IPS-18c (cell line): ENCODE data around the gene SHROOM2.
"Not testable (repeated sequence)": the region's sequence is repeated elsewhere in the genome, so short reads cannot be mapped to it uniquely, and the experiment has no call there.

Experiments used
- H3K4me3 ChIP-seq: 2 replicates; pipeline ENCODE4 v1.7.0; 2013; ENCODE audit warnings: low read depth, mild to moderate bottlenecking, low read length, moderate library complexity; ENCODE audit not compliant: insufficient read depth
- H3K9me3 ChIP-seq: one replicate; pipeline ENCODE4 v1.6.1; 2013; ENCODE audit warnings: mild to moderate bottlenecking, low read length, moderate library complexity; ENCODE audit not compliant: control insufficient read depth, insufficient read depth

The SHROOM2 gene

GRCh38 chrX:9848718-9849479, 62.7 kb downstream of the SHROOM2 start:
- Histone ChIP-seq H3K9me3 (peaks cover 7% of the 10 kb centered on the region), H3K4me3 (no peak overlapping the region)

DNA sequence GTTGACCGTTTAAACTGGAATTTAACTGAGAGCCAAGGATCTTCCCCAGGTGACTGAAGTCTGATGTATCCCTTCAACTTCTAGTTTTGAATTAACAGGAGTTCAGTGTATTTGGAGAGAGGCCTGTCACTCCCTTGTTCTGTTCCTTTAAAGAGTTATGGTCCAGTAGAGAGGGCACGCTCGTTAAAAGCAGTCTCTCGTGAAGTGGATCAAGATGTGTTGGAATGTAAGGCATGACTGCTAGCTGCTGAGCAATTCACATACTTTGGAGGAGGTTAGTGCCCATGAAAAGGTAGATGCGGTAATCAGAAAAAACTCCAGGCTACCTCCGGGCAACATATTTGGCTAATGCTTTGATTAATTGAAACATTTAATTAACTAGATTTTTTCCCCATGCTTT, 65.7 kb downstream of the SHROOM2 start:
- no peak overlapping the region for H3K4me3 ChIP-seq
- peaks cover 9% of the 10 kb centered on the region for H3K9me3 ChIP-seq

- Histone ChIP-seq H3K4me3 (no peak overlapping the region), H3K9me3 (peaks cover 9% of the 10 kb centered on the region)
These were observed 67.1 kb downstream of the SHROOM2 start for GRCh38 chrX:9853307-9853706.

- no peak overlapping the region for H3K4me3 ChIP-seq
- peaks cover 13% of the 10 kb centered on the region for H3K9me3 ChIP-seq
These were observed 69.5 kb downstream of the SHROOM2 start for GRCh38 chrX:9855561-9856283.

GRCh38 chrX:9856588-9856987, 70.4 kb downstream of the SHROOM2 start:
- H3K4me3 ChIP-seq, result no peak overlapping the region
- peaks cover 13% of the 10 kb centered on the region for H3K9me3 ChIP-seq

GRCh38 chrX:9857575-9858474, 71.6 kb downstream of the SHROOM2 start:
- no peak overlapping the region for H3K4me3 ChIP-seq
- peaks cover 14% of the 10 kb centered on the region for H3K9me3 ChIP-seq

DNA sequence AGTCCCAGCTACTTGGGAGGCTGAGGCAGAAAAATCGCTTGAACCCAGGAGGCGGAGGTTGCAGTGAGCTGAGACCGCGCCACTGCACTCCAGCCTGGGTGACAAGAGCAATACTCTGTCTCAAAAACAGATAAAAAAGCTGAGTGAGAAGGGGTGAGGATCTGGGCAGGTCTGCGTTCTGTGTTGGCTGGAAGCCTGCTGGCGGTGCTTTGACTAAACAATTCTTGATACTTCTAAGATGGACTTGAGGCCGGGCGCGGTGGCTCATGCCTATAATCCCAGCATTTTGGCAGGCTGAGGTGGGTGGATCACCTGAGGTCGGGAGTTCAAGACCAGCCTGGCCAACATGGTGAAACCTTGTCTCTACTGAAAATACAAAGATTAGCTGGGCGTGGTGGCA, 72.5 kb downstream of the SHROOM2 start:
- H3K9me3 ChIP-seq, result peaks cover 16% of the 10 kb centered on the region
- H3K4me3 ChIP-seq, result not testable (repeated sequence)

DNA sequence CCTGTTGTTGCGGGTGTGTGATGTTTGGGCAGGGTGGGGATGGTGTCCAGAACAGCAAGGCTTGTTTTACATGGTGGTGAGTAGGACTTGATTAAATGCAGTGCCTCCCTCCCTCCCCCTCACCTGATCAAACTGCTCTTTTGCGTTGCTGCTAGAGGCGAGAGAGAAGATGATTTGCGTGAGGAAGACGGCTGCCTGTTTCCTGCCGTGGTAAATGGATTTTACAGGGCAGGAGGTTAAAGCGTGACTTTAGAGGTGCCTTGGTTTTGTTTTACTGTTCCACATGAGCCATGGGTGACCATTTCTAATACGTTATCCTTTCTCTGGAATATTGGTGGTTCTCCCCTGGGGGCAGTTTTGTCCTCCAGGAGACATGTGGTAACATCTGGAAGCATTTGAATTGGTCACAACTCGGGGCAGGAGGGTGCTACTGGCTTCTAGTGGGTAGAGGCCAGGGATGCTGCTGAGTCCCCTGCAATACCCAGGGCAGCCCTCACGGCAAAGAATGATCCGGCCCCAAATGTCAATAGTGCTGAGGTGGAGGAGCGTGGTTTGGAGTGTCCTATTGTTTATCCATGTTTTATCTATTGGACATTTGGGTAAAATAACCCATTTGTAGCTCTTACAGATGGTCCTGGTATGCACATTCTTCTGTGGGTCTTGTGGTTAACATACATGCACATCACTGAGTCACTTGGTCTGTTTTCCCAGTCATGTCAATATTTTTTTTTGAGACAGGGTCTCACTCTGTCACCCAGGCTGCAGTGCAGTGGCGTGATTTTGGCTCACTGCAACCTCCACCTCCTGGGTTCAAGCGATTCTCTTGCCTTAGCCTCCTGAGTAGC, 73.7 kb downstream of the SHROOM2 start:
- no peak overlapping the region for H3K4me3 ChIP-seq
- peaks cover 11% of the 10 kb centered on the region for H3K9me3 ChIP-seq

DNA sequence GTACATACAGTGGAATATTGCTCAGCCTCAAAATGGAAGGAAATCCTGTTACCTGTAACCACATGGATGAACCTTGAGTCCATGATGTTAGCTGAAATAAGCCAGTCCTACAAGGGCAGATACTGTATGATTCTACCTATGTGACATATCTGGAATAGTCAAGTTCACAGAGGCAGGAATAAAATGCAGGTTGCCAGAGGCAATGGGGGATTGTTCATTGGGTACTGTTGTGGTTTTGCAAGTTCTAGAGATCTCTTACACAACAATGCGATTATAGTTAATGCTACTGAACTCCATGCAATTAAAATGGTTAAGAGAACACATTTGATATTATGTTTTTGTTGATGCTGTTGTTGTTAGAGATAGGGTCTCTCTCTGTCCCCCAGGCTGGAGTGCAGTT, 74.6 kb downstream of the SHROOM2 start:
- Histone ChIP-seq H3K4me3 (no peak overlapping the region), H3K9me3 (peaks cover 11% of the 10 kb centered on the region)

GRCh38 chrX:9861711-9862110, 75.5 kb downstream of the SHROOM2 start:
- H3K4me3 ChIP-seq, result no peak overlapping the region
- H3K9me3 ChIP-seq, result peaks cover 15% of the 10 kb centered on the region

GRCh38 chrX:9862525-9862924, 76.3 kb downstream of the SHROOM2 start:
- H3K4me3 ChIP-seq, result no peak overlapping the region
- H3K9me3 ChIP-seq, result peaks cover 15% of the 10 kb centered on the region

GRCh38 chrX:9862953-9863352, 76.7 kb downstream of the SHROOM2 start:
- Histone ChIP-seq H3K4me3 (no peak overlapping the region), H3K9me3 (peaks cover 15% of the 10 kb centered on the region)

DNA sequence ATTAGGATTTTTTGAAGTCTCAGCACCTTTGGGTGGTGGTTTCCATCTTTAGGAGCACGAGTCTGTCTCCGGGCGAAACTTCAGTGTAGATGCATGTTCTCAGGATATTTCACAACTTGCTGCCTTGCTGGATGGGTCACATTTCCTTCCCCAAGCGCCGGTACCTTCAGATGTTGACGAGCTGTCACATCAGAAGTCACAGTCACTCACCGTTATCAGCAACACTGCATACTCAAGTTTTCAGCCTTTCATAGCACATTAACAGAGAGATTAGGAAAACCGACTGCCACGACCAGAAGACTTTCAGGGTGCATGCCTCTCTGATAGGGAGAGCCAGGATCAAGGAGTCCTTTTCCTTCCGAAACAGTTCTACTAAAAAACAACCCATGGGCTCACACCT, 77.8 kb downstream of the SHROOM2 start:
- peaks cover 13% of the 10 kb centered on the region for H3K9me3 ChIP-seq
- no peak overlapping the region for H3K4me3 ChIP-seq

- Histone ChIP-seq H3K9me3 (peaks cover 9% of the 10 kb centered on the region), H3K4me3 (no peak overlapping the region)
These were observed 79.7 kb downstream of the SHROOM2 start for GRCh38 chrX:9865804-9866472.

- Histone ChIP-seq H3K9me3 (peaks cover 9% of the 10 kb centered on the region), H3K4me3 (no peak overlapping the region)
These were observed 80.4 kb downstream of the SHROOM2 start for GRCh38 chrX:9866633-9867032.

DNA sequence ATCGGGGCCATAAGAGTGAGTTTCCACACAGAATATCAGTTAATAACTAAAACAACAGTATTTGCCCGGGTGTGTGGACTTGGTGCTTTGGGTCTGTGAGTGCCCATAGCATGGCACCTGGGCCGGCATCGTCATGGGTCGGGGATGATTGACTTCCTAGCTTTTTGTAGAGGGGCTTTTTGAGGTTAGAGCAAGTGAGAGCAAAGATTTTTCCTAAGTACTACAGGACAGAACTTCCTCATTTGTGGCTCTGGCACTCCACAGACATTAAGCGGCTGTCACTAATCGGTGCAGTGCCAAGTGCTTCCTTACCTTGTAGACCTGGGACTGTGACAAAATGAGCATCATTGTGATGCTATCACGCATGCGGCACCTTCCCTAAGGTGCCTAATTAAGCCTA, 81.0 kb downstream of the SHROOM2 start:
- H3K4me3 ChIP-seq, result no peak overlapping the region
- H3K9me3 ChIP-seq, result peaks cover 9% of the 10 kb centered on the region
